SK-N-MC (cell line): Measurements from ENCODE around the gene THAP3.
"Not testable (repeated sequence)": the region's sequence is repeated elsewhere in the genome, so short reads cannot be mapped to it uniquely, and the experiment has no call there.

Experiments
- EZH2 ChIP-seq: fragments of 200-600 bp; sonication (generic); IDR thresholded peaks from one replicate; pipeline ENCODE4 v1.6.1; 2017; ENCODE audit warnings: antibody characterized with exemption
- POLR2AphosphoS5 ChIP-seq: IDR thresholded peaks from 2 replicates; pipeline ENCODE4 v1.6.1; 2012; ENCODE audit warnings: mild to moderate bottlenecking, low read depth, low read length, borderline replicate concordance

- TF ChIP-seq POLR2AphosphoS5, EZH2: not testable (repeated sequence)
Observed at GRCh38 chr1:6640867-6641266, 16.2 kb downstream of the THAP3 start.
